Endothelial cell of umbilical vein (primary cell): ENCODE data around the gene NCK2. TPM values are rescaled to one million over a fixed set of nuclear protein-coding genes. Genes with fewer than 3 reads are reported as not detected.

Source experiments
- BruUV-seq: library from RNA; stranded (reverse); fragments of 400-500 nt; replicated peaks from 2 replicates; lab custom pipeline; 2021; lab: Mats Ljungman, UMichigan
- CTCF ChIA-PET: fragments of 300-600, 350-600 bp; sonication (Branson Sonifier 250); formaldehyde crosslinking; loops from one replicate; lab custom pipeline; 2021; ENCODE audit warnings: antibody characterized with exemption, inconsistent platforms; lab: Charles Lee
- POLR2A ChIA-PET: fragments of 300-600, 350-600 bp; sonication (Branson Sonifier 250); formaldehyde crosslinking; loops from one replicate; lab custom pipeline; 2021; ENCODE audit warnings: antibody characterized with exemption, inconsistent platforms; lab: Charles Lee
- DNase-seq: peaks from one replicate; pipeline ENCODE4 v3.0.0-alpha.2; 2011; ENCODE audit warnings: low read depth, low spot score
- FAIRE-seq: peaks from 2 replicates; lab custom pipeline; 2011; peaks lifted over from hg19 to GRCh38; lab: Jason Lieb, UNC
- H2AFZ ChIP-seq: 2 replicates; pipeline ENCODE4 v1.6.0; 2012; ENCODE audit warnings: low read depth, low read length, control low read depth, inconsistent platforms
- H3K27ac ChIP-seq: 2 replicates; pipeline ENCODE4 v1.5.1; 2011; ENCODE audit warnings: low read depth, mild to moderate bottlenecking, control low read depth, low read length, moderate library complexity; ENCODE audit not compliant: insufficient read depth
- H3K27me3 ChIP-seq, 2 experiments: 2 replicates each; pipeline versions ENCODE4 v1.6.0 to v1.6.1; 2011; ENCODE audit warnings: low read length in 2 of 2, mixed read lengths in 1 of 2; ENCODE audit not compliant: control insufficient read depth in 2 of 2, insufficient read depth in 2 of 2
- H3K36me3 ChIP-seq, 2 experiments: 2 replicates in 1 of 2; 3 replicates in 1 of 2; pipeline ENCODE4 v1.5.1; 2011; ENCODE audit warnings: low read length in 2 of 2, mild to moderate bottlenecking in 1 of 2, moderate library complexity in 1 of 2; ENCODE audit not compliant: control insufficient read depth in 2 of 2, insufficient read depth in 2 of 2; ENCODE audit errors: extremely low read depth in 1 of 2
- H3K4me1 ChIP-seq: 3 replicates; pipeline ENCODE4 v1.5.1; 2011; ENCODE audit warnings: mild to moderate bottlenecking, low read length; ENCODE audit not compliant: control insufficient read depth, insufficient read depth; ENCODE audit errors: extremely low read depth
- H3K4me2 ChIP-seq: 2 replicates; pipeline ENCODE4 v1.6.1; 2011; ENCODE audit warnings: low read length, control low read depth, mixed read lengths; ENCODE audit not compliant: insufficient read depth
- H3K4me3 ChIP-seq, 3 experiments: fragments of 200-600 bp in 1 of 3; sonication (generic), shearing (Covaris generic) in 1 of 3; replicated peaks in 1 of 3; 2 replicates each; pipeline ENCODE4 v1.5.1; 2011 to 2016; ENCODE audit warnings: control low read depth in 3 of 3, low read length in 3 of 3, mild to moderate bottlenecking in 2 of 3, inconsistent platforms in 1 of 3, low read depth in 1 of 3, moderate library complexity in 1 of 3; ENCODE audit not compliant: insufficient read depth in 1 of 3
- H3K79me2 ChIP-seq: 2 replicates; pipeline ENCODE4 v1.6.0; 2012; ENCODE audit warnings: low read length, inconsistent platforms; ENCODE audit not compliant: control insufficient read depth, insufficient read depth
- H3K9ac ChIP-seq: replicated peaks from 2 replicates; pipeline ENCODE3; 2011; ENCODE audit warnings: low read length, control low read depth; ENCODE audit not compliant: insufficient read depth; ENCODE audit errors: extremely low read depth
- H3K9me1 ChIP-seq: replicated peaks from 3 replicates; pipeline ENCODE4 v1.6.0; 2011; ENCODE audit warnings: mild to moderate bottlenecking, low read length; ENCODE audit not compliant: control insufficient read depth, insufficient read depth; ENCODE audit errors: extremely low read depth
- H3K9me3 ChIP-seq: replicated peaks from 2 replicates; pipeline ENCODE4 v1.5.1; 2012; ENCODE audit warnings: low read length, inconsistent platforms; ENCODE audit not compliant: control insufficient read depth, insufficient read depth
- H4K20me1 ChIP-seq: replicated peaks from 2 replicates; pipeline ENCODE3; 2011; ENCODE audit warnings: mild to moderate bottlenecking, low read length; ENCODE audit not compliant: control insufficient read depth, insufficient read depth; ENCODE audit errors: extremely low read depth
- EZH2 ChIP-seq: IDR thresholded peaks from 2 replicates; pipeline ENCODE4 v1.6.1; 2012; ENCODE audit warnings: borderline replicate concordance, low read depth, mild to moderate bottlenecking, moderate library complexity, low read length, inconsistent platforms; ENCODE audit not compliant: severe bottlenecking
- FOS ChIP-seq: IDR thresholded peaks from 2 replicates; pipeline ENCODE4 v1.6.1; 2011; ENCODE audit warnings: mild to moderate bottlenecking, low read length, moderate library complexity, borderline replicate concordance; ENCODE audit not compliant: insufficient read depth
- GATA2 ChIP-seq: IDR thresholded peaks from 2 replicates; pipeline ENCODE4 v1.7.0; 2011; ENCODE audit warnings: low read depth, mild to moderate bottlenecking, moderate library complexity, mixed read lengths, low read length; ENCODE audit not compliant: insufficient read length, insufficient read depth
- JUN ChIP-seq: IDR thresholded peaks from 2 replicates; pipeline ENCODE4 v1.6.1; 2011; ENCODE audit warnings: borderline replicate concordance, low read depth; ENCODE audit not compliant: insufficient read length, insufficient read depth
- MAX ChIP-seq: IDR thresholded peaks from 2 replicates; pipeline ENCODE4 v1.6.1; 2011; ENCODE audit not compliant: insufficient read depth, insufficient read length
- MYC ChIP-seq: IDR thresholded peaks from one replicate; pipeline ENCODE4 v1.6.1; 2011; ENCODE audit warnings: mild to moderate bottlenecking, low read depth, low read length
- POLR2A ChIP-seq: IDR thresholded peaks from 2 replicates; pipeline ENCODE4 v1.6.1; 2012; ENCODE audit warnings: low read depth, mild to moderate bottlenecking, control low read depth, low read length
- POLR2AphosphoS5 ChIP-seq: IDR thresholded peaks from 2 replicates; pipeline ENCODE4 v1.6.1; 2012; ENCODE audit warnings: low read depth, mild to moderate bottlenecking, control low read depth, low read length, moderate library complexity; ENCODE audit not compliant: insufficient read depth
- dilution Hi-C: fragments of 300-500 bp; cut with MboI; formaldehyde crosslinking; loops from one replicate; pipeline ENCODE4 v1.15.0; 2019; ENCODE audit warnings: low sequenced_read_pairs; ENCODE audit not compliant: extremely low pct_ligation_motif_present
- intact Hi-C: fragments of 100-400 bp; cut with micrococcal nuclease; formaldehyde crosslinking; loops from one replicate; pipeline ENCODE4 v1.10.0; 2022
- polyA plus RNA-seq, 4 experiments: library from polyadenylated mRNA; depleted of rRNA in 3 of 4; stranded (reverse) in 3 of 4; unstranded in 1 of 4; fragments of >200 nt; gene quantifications; 2 replicates each; pipeline versions ENCODE4 v1.2.1 to v1.2.3, GENCODE V29; 2011 to 2012; ENCODE audit warnings: missing spikeins in 1 of 4
- total RNA-seq: library from RNA; stranded (reverse); gene quantifications from 2 replicates; pipeline ENCODE4 v1.2.3, GENCODE V29; 2021
- TF ChIP-seq, protein P1 (sequence below), 2 donors: IDR thresholded peaks; 1 replicate in 1 of 2; 2 replicates in 1 of 2; pipeline ENCODE4 v1.5.1; 2011; ENCODE audit warnings: low read length in 2 of 2, mild to moderate bottlenecking in 2 of 2, moderate library complexity in 2 of 2, control low read depth in 1 of 2, inconsistent platforms in 1 of 2, low read depth in 1 of 2; ENCODE audit not compliant: insufficient read depth in 1 of 2; ENCODE audit errors: extremely low read depth in 1 of 2

Gene NCK2
- total and polyA plus RNA-seq, 2 donors (not counting 3 experiments of a cell fraction or from before 2014, with no cell fraction given) = 23.8 to 39.1 TPM

GRCh38 chr2:105732955-105733607, 11.6 kb upstream of the NCK2 start:
- H3K27ac ChIP-seq = no peak overlapping the region
- peaks cover 2% of the 10 kb centered on the region for H3K4me1 ChIP-seq
- H3K27me3 ChIP-seq = peaks cover 2 to 11% of the 10 kb centered on the region in 2 experiments
- ChIA-PET CTCF (no interaction called here), POLR2A (no interaction called here)
- H3K9ac ChIP-seq = no peak overlapping the region
- FAIRE-seq = no peak
- no peaks in the 10 kb centered on the region for H3K36me3 ChIP-seq
- BruUV-seq = no TSS peak
- H2AFZ ChIP-seq = no peak overlapping the region
- H3K9me3 ChIP-seq = no peaks in the 10 kb centered on the region
- H3K4me2 ChIP-seq = no peak overlapping the region
- intact Hi-C loops = no loop called here
- no peaks in the 10 kb centered on the region for H4K20me1 ChIP-seq
- dilution Hi-C loops = no loop called here
- H3K9me1 ChIP-seq = no peaks in the 10 kb centered on the region
- no peaks in the 10 kb centered on the region for H3K79me2 ChIP-seq
- H3K4me3 ChIP-seq = no peak overlapping the region
- no peak for DNase-seq
- TF ChIP-seq POLR2AphosphoS5 = no peak
- no peak for TF ChIP-seq FOS
- TF ChIP-seq POLR2A = no peak
- TF ChIP-seq GATA2 = no peak
- TF ChIP-seq MYC = no peak

GRCh38 chr2:105733875-105734274, 10.8 kb upstream of the NCK2 start:
- no TSS peak for BruUV-seq
- FAIRE-seq (no peak), DNase-seq (no peak)
- no peak overlapping the region for H3K4me3 ChIP-seq
- ChIA-PET CTCF (no interaction called here), POLR2A (no interaction called here)
- no peak overlapping the region for H2AFZ ChIP-seq
- H3K9ac ChIP-seq = no peak overlapping the region
- dilution Hi-C loops (no loop called here), intact Hi-C loops (no loop called here)
- TF ChIP-seq FOS (no peak), GATA2 (no peak), MAX (no peak), POLR2AphosphoS5 (no peak), EZH2 (no peak), POLR2A (no peak), MYC (no peak), JUN (no peak)
- TF ChIP-seq, protein P1, sequence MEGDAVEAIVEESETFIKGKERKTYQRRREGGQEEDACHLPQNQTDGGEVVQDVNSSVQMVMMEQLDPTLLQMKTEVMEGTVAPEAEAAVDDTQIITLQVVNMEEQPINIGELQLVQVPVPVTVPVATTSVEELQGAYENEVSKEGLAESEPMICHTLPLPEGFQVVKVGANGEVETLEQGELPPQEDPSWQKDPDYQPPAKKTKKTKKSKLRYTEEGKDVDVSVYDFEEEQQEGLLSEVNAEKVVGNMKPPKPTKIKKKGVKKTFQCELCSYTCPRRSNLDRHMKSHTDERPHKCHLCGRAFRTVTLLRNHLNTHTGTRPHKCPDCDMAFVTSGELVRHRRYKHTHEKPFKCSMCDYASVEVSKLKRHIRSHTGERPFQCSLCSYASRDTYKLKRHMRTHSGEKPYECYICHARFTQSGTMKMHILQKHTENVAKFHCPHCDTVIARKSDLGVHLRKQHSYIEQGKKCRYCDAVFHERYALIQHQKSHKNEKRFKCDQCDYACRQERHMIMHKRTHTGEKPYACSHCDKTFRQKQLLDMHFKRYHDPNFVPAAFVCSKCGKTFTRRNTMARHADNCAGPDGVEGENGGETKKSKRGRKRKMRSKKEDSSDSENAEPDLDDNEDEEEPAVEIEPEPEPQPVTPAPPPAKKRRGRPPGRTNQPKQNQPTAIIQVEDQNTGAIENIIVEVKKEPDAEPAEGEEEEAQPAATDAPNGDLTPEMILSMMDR (IDR thresholded peaks at IDR 0.05; ENCODE audit: extremely low read depth in 1 of 2, insufficient read depth in 1 of 2, low read depth in 1 of 2, low read length in 2 of 2) = no peak
- no peaks in the 10 kb centered on the region for H3K9me1 ChIP-seq
- peaks cover 2 to 9% of the 10 kb centered on the region in 2 experiments for H3K27me3 ChIP-seq
- H3K4me1 ChIP-seq = peaks cover 2% of the 10 kb centered on the region
- no peaks in the 10 kb centered on the region for H3K36me3 ChIP-seq
- no peak overlapping the region for H3K4me2 ChIP-seq
- H3K9me3 ChIP-seq = no peaks in the 10 kb centered on the region
- no peaks in the 10 kb centered on the region for H4K20me1 ChIP-seq
- no peak overlapping the region for H3K27ac ChIP-seq
- no peaks in the 10 kb centered on the region for H3K79me2 ChIP-seq
